GM21526 (cell line): ENCODE results near the gene LARP6.
"Not testable (repeated sequence)": the region's sequence is repeated elsewhere in the genome, so short reads cannot be mapped to it uniquely, and the experiment has no call there.

Source experiments
- ATAC-seq: cut with Tn5 transposase; IDR thresholded peaks from one replicate; pipeline ENCODE4 v1.9.1; 2021; ENCODE audit warnings: moderate library complexity; ENCODE audit not compliant: unreplicated experiment, low FRiP score

LARP6 gene

DNA sequence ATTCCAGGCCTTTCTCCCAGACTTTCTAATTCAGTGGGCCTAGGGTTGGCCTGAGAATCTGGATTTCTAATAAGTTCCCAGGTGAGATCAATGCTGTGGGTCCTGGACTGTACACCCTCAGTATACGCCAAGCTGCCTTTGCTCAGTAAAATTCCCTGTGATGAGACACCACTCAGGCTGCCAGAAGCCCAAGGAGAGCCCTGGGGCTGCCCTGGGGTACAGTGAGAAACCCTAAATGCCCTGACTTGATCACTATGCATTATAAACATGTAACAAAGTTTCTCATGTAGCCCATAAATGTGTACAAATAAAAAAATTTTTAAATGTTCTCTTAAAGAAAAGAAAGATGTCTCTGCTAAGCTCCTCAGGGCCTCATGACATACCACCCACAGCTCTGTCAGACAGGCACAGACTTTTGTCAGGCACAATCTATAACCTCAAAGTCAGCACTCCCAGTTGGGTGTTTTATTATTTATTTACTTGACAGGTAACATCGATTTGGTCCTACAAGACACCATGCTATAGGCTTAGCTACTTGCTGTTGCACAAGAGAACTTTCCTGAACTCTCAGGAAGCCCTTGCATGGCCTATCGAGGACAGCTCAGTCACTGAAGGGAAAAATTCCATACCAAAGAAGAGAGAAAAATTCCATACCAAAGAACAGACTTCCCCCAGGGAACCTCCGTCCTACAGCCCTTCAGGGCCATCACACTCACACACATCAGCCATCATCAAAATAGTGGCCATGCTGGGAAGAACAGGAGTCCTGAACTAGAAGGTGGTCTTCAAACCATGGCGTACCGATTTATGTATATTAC, 22.7 kb downstream of the LARP6 start:
- ATAC-seq: no peak

DNA sequence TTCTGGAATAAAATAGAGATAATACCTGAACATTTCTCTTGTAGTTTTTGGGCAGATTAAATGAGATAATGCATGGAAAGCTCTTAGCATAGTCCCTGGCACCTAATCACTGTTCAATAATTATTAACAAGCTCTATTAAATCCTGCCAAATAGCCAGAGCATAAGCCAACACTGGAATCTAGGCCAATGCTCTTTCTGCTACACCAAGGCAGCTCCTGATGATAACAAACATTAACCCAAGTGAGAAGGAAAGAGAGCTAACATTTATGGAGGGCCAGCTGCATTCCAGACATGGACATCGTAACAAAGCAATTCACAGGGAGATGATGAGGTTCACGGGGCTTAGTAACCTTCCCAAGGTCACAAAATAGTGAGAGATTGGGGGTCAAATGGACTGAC, 23.3 kb downstream of the LARP6 start:
- no peak for ATAC-seq

DNA sequence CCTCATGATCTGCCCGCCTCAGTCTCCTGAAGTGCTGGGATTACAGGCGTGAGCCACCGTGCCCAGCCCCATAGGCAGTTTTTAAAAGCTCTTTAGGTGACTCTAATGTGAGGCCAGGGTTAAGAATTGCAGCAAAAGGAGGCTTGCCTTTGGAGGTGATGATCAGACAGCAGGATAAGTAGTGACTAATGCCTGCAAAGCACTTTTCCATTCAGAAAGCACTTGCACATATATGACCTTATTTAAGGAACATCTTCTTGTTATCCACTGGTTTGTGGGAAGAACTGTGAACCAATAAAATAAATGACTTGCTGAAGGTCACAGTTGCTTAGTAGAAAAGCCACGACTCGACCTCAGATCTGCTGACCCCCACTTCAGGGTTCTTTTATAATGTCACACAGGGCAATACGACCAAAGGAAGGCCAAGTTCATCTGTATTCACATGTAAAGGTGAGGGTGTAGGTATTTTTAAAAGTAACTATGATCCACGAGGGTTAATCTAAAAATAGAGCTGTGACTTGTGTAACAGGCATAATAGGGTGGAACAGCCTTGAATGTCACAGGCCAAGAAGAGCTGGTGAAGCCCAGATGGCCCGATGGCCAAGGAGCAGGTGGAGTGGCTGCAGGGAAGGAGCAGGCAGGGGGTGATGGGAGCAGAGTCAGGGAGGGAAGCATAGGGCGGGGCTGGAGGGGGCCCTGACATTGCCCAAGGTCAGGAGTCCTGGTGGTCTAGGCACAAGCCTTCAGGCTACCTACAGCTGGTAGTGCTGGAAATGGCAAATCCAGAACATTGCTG, 24.4 kb downstream of the LARP6 start:
- ATAC-seq: no peak

DNA sequence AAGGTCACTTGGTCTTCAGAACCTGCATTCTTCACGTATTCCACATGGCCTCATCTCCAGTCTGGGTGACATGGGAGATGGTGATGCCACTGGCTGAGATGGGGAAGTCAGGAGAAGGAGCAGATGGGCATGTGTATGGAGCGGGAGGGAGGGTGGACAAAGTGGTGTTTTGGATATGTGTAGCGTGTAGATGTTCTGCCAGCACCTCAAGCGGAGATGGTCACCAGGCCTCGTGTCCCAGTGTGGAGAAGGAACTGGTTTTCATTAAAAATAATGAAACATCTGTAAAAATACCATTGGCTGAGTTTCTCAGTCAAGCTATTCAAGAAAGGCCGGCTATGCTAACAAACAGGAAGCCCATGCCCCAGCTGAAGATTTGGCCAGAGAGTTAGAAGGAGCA, 26.2 kb downstream of the LARP6 start:
- no peak for ATAC-seq

GRCh38 chr15:70826634-70827033, 27.3 kb downstream of the LARP6 start:
- ATAC-seq: no peak

GRCh38 chr15:70825841-70826240, 28.1 kb downstream of the LARP6 start:
- no peak for ATAC-seq

GRCh38 chr15:70823196-70823595, 30.8 kb downstream of the LARP6 start:
- no peak for ATAC-seq

DNA sequence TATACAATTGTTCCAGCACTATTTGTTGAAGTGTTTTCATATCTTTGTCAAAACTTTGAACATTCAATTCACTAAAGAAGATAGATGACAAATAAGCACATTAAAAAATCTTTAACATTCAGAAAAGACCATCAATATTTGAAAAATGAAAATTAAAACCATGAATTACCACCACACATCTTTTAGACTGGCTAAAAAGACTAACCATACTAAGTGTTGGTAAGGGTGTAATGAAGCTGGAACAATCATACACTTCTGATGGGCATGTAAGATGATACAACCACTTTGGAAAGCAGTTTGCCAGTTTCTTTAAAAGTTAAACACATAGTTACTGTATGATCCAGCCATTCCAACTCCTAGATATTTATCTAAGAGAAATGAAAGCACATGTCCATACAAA, 33.7 kb downstream of the LARP6 start:
- ATAC-seq: no peak

- no peak for ATAC-seq
Measured at GRCh38 chr15:70818580-70818979, 35.4 kb downstream of the LARP6 start.

DNA sequence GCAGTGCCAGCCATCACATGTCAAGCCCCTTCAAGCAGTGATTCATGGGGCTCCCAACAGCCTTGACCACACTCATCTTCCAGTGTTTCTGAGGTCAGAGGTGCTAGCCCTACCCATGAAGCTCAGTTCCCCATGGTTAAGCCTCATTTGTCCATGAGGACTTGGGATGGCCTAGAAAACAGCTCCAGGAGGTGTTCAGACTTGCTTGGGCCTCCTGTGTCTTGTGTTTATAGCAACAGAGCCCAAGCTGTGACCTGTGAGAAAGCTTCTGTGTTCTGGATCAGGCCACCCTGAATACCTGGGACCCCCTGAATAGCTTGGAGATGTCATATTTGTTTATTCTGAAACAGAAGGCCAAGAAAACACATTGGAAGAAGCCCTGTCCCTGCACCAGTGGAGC, 36.7 kb downstream of the LARP6 start:
- no peak for ATAC-seq

DNA sequence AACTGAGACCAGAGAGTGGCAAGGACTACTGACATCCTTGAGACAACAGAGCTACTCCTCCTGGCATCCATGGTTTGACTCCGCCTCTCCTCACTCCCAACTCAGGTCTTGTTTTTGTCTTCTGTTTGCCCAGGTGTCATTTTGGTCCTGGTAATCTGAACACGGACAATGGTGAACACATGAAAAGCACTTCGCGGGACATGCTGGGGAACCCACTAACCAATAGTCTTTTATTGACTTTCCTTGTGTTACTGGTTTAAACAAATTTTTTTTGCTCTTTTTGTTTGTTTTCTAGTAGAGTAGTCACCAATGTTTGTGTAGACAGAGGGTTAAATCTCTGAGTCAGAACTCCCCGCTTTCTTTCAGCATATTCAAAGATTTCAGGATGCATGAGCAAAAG, 38.4 kb downstream of the LARP6 start:
- no peak for ATAC-seq

GRCh38 chr15:70815011-70815410, 38.9 kb downstream of the LARP6 start:
- not testable (repeated sequence) for ATAC-seq

GRCh38 chr15:70812827-70813364, 41.1 kb downstream of the LARP6 start:
- ATAC-seq: no peak

GRCh38 chr15:70810916-70811578, 42.9 kb downstream of the LARP6 start:
- no peak for ATAC-seq

GRCh38 chr15:70806992-70807712, 46.8 kb downstream of the LARP6 start:
- ATAC-seq: no peak

GRCh38 chr15:70804388-70804787, 49.6 kb downstream of the LARP6 start:
- ATAC-seq: not testable (repeated sequence)

- ATAC-seq: no peak
Measured at GRCh38 chr15:70802629-70803028, 51.3 kb downstream of the LARP6 start.

DNA sequence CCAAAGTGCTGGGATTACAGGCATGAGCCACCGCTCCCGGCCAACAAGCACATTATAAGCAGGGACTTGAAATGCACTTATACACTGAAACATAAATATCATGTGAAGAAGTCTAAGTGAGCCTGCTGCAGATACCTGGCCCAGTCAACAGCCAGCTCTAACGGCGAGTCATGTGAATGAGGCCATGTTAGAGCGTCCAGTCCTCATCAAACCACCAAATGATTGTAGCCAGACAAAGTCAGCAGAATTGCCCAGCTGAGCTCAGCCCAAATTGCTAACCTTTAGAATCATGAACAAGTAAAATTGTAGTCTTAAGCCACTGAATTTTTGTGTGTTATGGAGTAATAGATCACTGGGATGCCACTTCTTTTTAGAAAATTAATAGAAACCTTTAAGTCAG, 52.8 kb downstream of the LARP6 start:
- ATAC-seq: no peak

- ATAC-seq: no peak
Measured at GRCh38 chr15:70799667-70800450, 54.1 kb downstream of the LARP6 start.

DNA sequence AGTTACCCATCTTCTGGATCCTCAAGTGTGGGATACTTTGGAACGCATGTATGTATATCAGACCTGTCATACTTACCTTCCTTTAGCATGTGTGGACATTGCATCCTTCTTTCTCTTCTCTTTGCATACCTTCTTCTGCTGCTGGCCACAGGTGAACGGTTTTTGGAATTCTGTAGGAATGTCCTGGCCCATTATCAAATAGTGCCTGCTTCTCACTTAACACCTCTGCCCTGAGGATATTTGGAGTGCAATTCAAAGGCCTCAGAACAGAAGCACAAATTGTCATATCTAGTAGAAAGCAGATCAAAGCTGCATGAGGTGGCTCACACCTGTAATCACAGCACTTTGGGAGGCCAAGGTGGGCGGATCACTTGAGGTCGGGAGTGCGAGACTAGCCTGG, 56.5 kb downstream of the LARP6 start:
- no peak for ATAC-seq
